Measurements from ENCODE around the gene CACNA2D1. TPM values are rescaled to one million over a fixed set of nuclear protein-coding genes. Genes with fewer than 3 reads are reported as not detected.

Gene CACNA2D1
- total RNA-seq: 10 to 100 TPM in 3 of 5 donors, 1 to 10 TPM in 2; 4.1 to 72.7 (median 29.0) TPM
- 1 to 10 TPM; 1.8 to 2.7 (median 2.6) TPM for polyA plus RNA-seq
- long read RNA-seq, donor 1: 0 reads
- long read RNA-seq, donor 2: 0 reads
- long read RNA-seq, donor 3: 0 reads
- long read RNA-seq, donor 4: 0 reads
- long read RNA-seq, donor 5: 0 reads
- long read RNA-seq, donor 6: 0 reads
- long read RNA-seq, donor 7: 0 reads
- long read RNA-seq, donor 8: 0 reads
- long read RNA-seq, donor 9: 0 reads
- long read RNA-seq, donor 10: 0 reads

DNA sequence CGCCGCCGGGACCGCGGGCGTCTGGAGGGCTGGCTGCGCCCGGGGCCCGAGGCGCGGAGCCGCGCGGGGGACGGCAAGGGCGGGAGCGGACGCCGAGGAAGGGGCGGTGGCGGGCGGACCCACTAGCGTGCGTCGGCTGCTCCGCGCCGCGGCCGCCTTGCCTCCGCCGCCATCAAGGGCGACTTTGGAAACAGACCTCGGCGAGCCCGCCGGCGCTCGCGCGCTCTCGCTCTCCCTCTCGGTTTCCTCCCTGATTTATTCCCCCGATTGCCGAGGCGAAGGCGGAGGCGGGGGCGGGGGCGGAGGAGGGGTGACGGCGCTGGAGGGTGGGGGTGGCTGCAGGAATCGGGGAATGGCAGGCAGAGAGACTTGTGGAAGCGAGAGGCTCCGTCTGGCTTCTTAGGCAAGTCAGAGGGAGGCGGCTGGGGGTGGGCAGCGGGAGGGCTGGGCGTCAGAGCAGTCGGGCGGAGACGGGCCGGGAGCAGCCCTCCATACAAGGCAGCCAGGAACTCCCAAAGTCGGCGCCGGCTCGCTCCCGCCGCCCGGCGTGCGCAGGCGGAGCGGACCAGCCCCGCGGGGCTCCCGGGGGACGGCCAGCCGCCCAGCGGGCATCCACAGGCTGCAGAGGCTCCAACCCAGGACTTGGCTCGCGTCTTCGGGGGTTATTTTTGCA is at the start of gene CACNA2D1:
TSS of gene CACNA2D1 (minus strand) at position 231 of the 673 bp plus-strand sequence.
- H3K4me1 ChIP-seq: peaks cover 0 to 32% (median 17%) of the 10 kb centered on the region in 4 donors
- DNase-seq: peak; percentile 64 to 94
- no peak for TF ChIP-seq POLR2AphosphoS5 (IDR thresholded peaks at IDR 0.05)
- no peak for TF ChIP-seq POLR2A (IDR thresholded peaks at IDR 0.05)
- TF ChIP-seq, protein P1, sequence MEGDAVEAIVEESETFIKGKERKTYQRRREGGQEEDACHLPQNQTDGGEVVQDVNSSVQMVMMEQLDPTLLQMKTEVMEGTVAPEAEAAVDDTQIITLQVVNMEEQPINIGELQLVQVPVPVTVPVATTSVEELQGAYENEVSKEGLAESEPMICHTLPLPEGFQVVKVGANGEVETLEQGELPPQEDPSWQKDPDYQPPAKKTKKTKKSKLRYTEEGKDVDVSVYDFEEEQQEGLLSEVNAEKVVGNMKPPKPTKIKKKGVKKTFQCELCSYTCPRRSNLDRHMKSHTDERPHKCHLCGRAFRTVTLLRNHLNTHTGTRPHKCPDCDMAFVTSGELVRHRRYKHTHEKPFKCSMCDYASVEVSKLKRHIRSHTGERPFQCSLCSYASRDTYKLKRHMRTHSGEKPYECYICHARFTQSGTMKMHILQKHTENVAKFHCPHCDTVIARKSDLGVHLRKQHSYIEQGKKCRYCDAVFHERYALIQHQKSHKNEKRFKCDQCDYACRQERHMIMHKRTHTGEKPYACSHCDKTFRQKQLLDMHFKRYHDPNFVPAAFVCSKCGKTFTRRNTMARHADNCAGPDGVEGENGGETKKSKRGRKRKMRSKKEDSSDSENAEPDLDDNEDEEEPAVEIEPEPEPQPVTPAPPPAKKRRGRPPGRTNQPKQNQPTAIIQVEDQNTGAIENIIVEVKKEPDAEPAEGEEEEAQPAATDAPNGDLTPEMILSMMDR (IDR thresholded peaks at IDR 0.05): peak in 3 of 7 experiments; percentile 10 to 14 (median 11)
- TF ChIP-seq EP300 (IDR thresholded peaks at IDR 0.05): no peak
- intact Hi-C loops (cut with DNase I; ENCODE audit: low total_unique reads): no loop called here
- 0 to 2% (median 1%) methylated on average over 18 to 82 of the region's 82 CpGs for WGBS, 5 donors
- H3K4me3 ChIP-seq: peak within 1 kb of the TSS; percentile 72 to 84 (median 82)
- no peaks in the 10 kb centered on the region for H3K36me3 ChIP-seq
- peaks cover 0 to 26% (median 14%) of the 10 kb centered on the region in 3 donors for H3K27me3 ChIP-seq
- peak within 1 kb of the TSS; percentile 88 to 92 (median 90) for H3K27ac ChIP-seq
- H3K9me3 ChIP-seq: no peaks in the 10 kb centered on the region

DNA sequence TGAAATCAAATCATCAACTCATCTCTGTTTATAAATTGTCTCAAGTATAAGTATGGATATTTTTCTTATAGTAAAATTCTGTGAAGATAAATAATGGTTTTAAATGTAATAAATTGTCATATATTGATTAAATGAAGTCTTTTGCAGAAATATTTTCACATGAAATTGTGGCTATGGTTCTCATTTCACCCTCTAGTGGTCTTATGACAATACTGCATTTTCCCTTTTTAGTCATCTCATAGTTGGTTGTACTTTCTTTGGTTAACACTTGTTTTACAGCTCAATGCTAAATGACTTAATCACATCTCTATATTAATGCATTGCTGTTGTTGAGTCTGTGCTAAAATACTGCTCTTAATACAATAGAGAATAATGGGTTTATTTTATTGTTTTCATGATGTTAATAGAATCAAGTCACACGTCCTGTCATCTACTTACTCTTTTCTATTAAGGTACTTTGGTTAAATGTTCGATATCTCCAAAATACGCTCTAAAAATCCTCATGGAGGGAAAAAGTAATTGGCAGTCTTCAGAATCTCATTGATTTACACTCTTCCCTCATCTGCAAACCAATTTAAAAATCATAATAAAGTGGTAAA is 38.0 kb upstream of the CACNA2D1 start:
- 81 to 96% (median 88%) methylated on average over 3 of the region's 3 CpGs for WGBS, 5 donors
- TF ChIP-seq POLR2AphosphoS5 (IDR thresholded peaks at IDR 0.05): no peak
- no peak for TF ChIP-seq EP300 (IDR thresholded peaks at IDR 0.05)
- TF ChIP-seq, protein P1 (IDR thresholded peaks at IDR 0.05): peak in 5 of 7 experiments; percentile 52 to 75 (median 66)
- no peak for TF ChIP-seq POLR2A (IDR thresholded peaks at IDR 0.05)
- no peak overlapping the region for H3K4me3 ChIP-seq
- DNase-seq: peak in 1 of 2 donors; percentile 36
- intact Hi-C loops (cut with DNase I; ENCODE audit: low total_unique reads): no loop called here
- no peaks in the 10 kb centered on the region for H3K27me3 ChIP-seq
- no peaks in the 10 kb centered on the region for H3K4me1 ChIP-seq
- no peaks in the 10 kb centered on the region for H3K36me3 ChIP-seq
- no peak overlapping the region for H3K27ac ChIP-seq
- peaks cover 0 to 7% (median 0%) of the 10 kb centered on the region in 4 donors for H3K9me3 ChIP-seq

DNA sequence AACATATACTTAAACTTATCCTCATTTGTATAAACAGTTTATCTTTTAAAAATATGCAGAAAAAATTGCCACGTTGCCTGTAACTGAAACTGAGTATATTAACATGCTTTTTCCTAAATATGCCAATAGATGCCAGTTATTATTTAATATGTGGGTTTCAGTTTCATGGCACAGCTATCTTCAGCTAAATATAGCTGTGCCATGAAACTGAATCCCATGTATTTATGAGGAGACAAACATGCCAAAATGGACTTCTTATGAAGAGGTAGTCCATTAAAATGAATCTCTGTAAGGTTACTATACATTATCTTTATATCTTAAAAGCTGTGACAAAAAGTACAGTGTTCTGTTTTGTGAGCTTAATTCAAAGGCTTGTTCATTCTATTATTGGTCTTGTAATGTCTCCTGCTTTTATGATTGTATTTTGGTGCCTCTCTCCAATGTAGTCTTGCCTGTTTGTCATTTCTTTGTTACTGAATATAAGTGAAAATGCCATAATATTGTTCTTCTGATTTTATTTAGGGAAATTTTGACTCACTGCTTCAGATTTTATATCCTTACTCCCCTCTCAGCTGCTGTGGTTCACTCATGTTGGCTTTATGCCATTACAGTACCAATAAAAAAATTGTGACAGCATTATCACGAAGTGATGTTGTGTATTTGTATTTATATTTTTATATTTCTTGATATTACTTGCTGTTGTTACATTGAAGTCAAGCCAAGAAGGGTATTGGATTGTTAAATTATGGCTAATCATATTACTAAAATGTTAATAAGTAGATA is 34.3 kb upstream of the CACNA2D1 start:
- Histone ChIP-seq H3K4me1 (no peaks in the 10 kb centered on the region), H3K27ac (no peak overlapping the region), H3K4me3 (no peak overlapping the region), H3K36me3 (no peaks in the 10 kb centered on the region), H3K27me3 (no peaks in the 10 kb centered on the region), H3K9me3 (no peaks in the 10 kb centered on the region)
- no peak for TF ChIP-seq POLR2A (IDR thresholded peaks at IDR 0.05)
- TF ChIP-seq, protein P1 (IDR thresholded peaks at IDR 0.05): no peak
- no peak for TF ChIP-seq POLR2AphosphoS5 (IDR thresholded peaks at IDR 0.05)
- TF ChIP-seq EP300 (IDR thresholded peaks at IDR 0.05): no peak
- WGBS, 5 donors: 21 to 41% (median 34%) methylated on average over 2 of the region's 2 CpGs
- no peak for DNase-seq
- intact Hi-C loops (cut with DNase I; ENCODE audit: low total_unique reads): no loop called here

DNA sequence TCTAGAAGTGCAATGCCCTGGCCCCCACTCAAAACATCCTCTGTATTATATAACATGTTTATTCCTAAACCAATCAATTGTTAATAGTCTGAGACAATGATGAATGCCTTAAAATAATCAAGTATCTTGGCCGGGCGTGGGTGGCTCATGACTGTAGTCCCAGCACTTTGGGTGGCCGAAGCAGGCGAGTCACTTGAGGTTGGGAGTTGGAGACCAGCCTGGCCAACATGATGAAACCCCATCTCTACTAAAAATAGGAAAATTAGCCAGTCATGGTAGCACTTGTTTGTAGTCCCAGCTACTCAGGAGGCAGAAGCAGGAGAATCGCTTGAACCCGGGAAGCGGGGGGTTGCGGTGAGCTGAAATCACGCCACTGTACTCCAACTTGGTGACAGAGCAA is 29.4 kb upstream of the CACNA2D1 start:
- no peaks in the 10 kb centered on the region for H3K36me3 ChIP-seq
- no peak overlapping the region for H3K27ac ChIP-seq
- WGBS, 5 donors: 87 to 94% (median 92%) methylated on average over 9 of the region's 9 CpGs
- no peak overlapping the region for H3K4me3 ChIP-seq
- TF ChIP-seq POLR2A (IDR thresholded peaks at IDR 0.05) (no peak), POLR2AphosphoS5 (IDR thresholded peaks at IDR 0.05) (no peak), EP300 (IDR thresholded peaks at IDR 0.05) (no peak)
- TF ChIP-seq, protein P1 (IDR thresholded peaks at IDR 0.05): no peak
- no peaks in the 10 kb centered on the region for H3K9me3 ChIP-seq
- H3K27me3 ChIP-seq: no peaks in the 10 kb centered on the region
- intact Hi-C loops (cut with DNase I; ENCODE audit: low total_unique reads): no loop called here
- H3K4me1 ChIP-seq: no peaks in the 10 kb centered on the region
- no peak for DNase-seq
